ENCODE data around the gene STK32C.

STK32C gene

GRCh38 chr10:132305654-132306342 lies 2.0 kb downstream of the STK32C start:
- Histone ChIP-seq H3K36me3 (ENCODE audit: insufficient read depth, low read length) (no peaks in the 10 kb centered on the region), H3K9me3 (ENCODE audit: low read length) (no peaks in the 10 kb centered on the region), H3K4me3 (ENCODE audit: low read depth in 1 of 2, low read length in 2 of 2) (no peak overlapping the region), H3K9ac (ENCODE audit: low read length) (no peak overlapping the region), H3K27ac (ENCODE audit: low read depth, low read length) (no peak overlapping the region), H3K27me3 (ENCODE audit: control insufficient read depth in 1 of 2, insufficient read depth in 2 of 2, low read length in 2 of 2) (peaks cover 0 to 6% of the 10 kb centered on the region in 2 donors), H3K4me1 (ENCODE audit: insufficient read depth, low read length) (peaks cover 4% of the 10 kb centered on the region)

- Histone ChIP-seq H3K27ac (ENCODE audit: low read depth, low read length) (no peak overlapping the region), H3K9me3 (ENCODE audit: low read length) (no peaks in the 10 kb centered on the region), H3K9ac (ENCODE audit: low read length) (no peak overlapping the region), H3K4me3 (ENCODE audit: low read depth in 1 of 2, low read length in 2 of 2) (no peak overlapping the region), H3K4me1 (ENCODE audit: insufficient read depth, low read length) (peaks cover 4% of the 10 kb centered on the region), H3K36me3 (ENCODE audit: insufficient read depth, low read length) (no peaks in the 10 kb centered on the region), H3K27me3 (ENCODE audit: control insufficient read depth in 1 of 2, insufficient read depth in 2 of 2, low read length in 2 of 2) (peaks cover 0 to 6% of the 10 kb centered on the region in 2 donors)
Observed at GRCh38 chr10:132304756-132305509, 2.8 kb downstream of the STK32C start.

- Histone ChIP-seq H3K4me1 (ENCODE audit: insufficient read depth, low read length) (peaks cover 4% of the 10 kb centered on the region), H3K9me3 (ENCODE audit: low read length) (no peaks in the 10 kb centered on the region), H3K9ac (ENCODE audit: low read length) (no peak overlapping the region), H3K27ac (ENCODE audit: low read depth, low read length) (no peak overlapping the region), H3K27me3 (ENCODE audit: control insufficient read depth in 1 of 2, insufficient read depth in 2 of 2, low read length in 2 of 2) (peaks cover 0 to 6% of the 10 kb centered on the region in 2 donors), H3K36me3 (ENCODE audit: insufficient read depth, low read length) (no peaks in the 10 kb centered on the region), H3K4me3 (ENCODE audit: low read depth in 1 of 2, low read length in 2 of 2) (no peak overlapping the region)
Observed at GRCh38 chr10:132303361-132304115, 4.2 kb downstream of the STK32C start.

- H3K4me1 ChIP-seq (ENCODE audit: insufficient read depth, low read length), result peaks cover 4% of the 10 kb centered on the region
- H3K27ac ChIP-seq (ENCODE audit: low read depth, low read length), result no peak overlapping the region
- peaks cover 0 to 6% of the 10 kb centered on the region in 2 donors for H3K27me3 ChIP-seq (ENCODE audit: control insufficient read depth in 1 of 2, insufficient read depth in 2 of 2, low read length in 2 of 2)
- H3K4me3 ChIP-seq (ENCODE audit: low read depth in 1 of 2, low read length in 2 of 2), result no peak overlapping the region
- H3K9me3 ChIP-seq (ENCODE audit: low read length), result no peaks in the 10 kb centered on the region
- H3K9ac ChIP-seq (ENCODE audit: low read length), result no peak overlapping the region
- H3K36me3 ChIP-seq (ENCODE audit: insufficient read depth, low read length), result no peaks in the 10 kb centered on the region
Observed at GRCh38 chr10:132302421-132303310, 5.1 kb downstream of the STK32C start.

GRCh38 chr10:132301371-132302330 lies 6.1 kb downstream of the STK32C start:
- Histone ChIP-seq H3K9ac (ENCODE audit: low read length) (no peak overlapping the region), H3K36me3 (ENCODE audit: insufficient read depth, low read length) (no peaks in the 10 kb centered on the region), H3K27ac (ENCODE audit: low read depth, low read length) (no peak overlapping the region), H3K4me3 (ENCODE audit: low read depth in 1 of 2, low read length in 2 of 2) (no peak overlapping the region), H3K9me3 (ENCODE audit: low read length) (no peaks in the 10 kb centered on the region), H3K4me1 (ENCODE audit: insufficient read depth, low read length) (peaks cover 2% of the 10 kb centered on the region), H3K27me3 (ENCODE audit: control insufficient read depth in 1 of 2, insufficient read depth in 2 of 2, low read length in 2 of 2) (no peaks in the 10 kb centered on the region)

GRCh38 chr10:132300582-132300981 lies 7.2 kb downstream of the STK32C start:
- no peak overlapping the region for H3K9ac ChIP-seq (ENCODE audit: low read length)
- H3K36me3 ChIP-seq (ENCODE audit: insufficient read depth, low read length), result no peaks in the 10 kb centered on the region
- H3K4me1 ChIP-seq (ENCODE audit: insufficient read depth, low read length), result no peaks in the 10 kb centered on the region
- no peaks in the 10 kb centered on the region for H3K9me3 ChIP-seq (ENCODE audit: low read length)
- H3K27me3 ChIP-seq (ENCODE audit: control insufficient read depth in 1 of 2, insufficient read depth in 2 of 2, low read length in 2 of 2), result no peaks in the 10 kb centered on the region
- no peak overlapping the region for H3K4me3 ChIP-seq (ENCODE audit: low read depth in 1 of 2, low read length in 2 of 2)
- H3K27ac ChIP-seq (ENCODE audit: low read depth, low read length), result no peak overlapping the region

- no peaks in the 10 kb centered on the region for H3K36me3 ChIP-seq (ENCODE audit: insufficient read depth, low read length)
- no peaks in the 10 kb centered on the region for H3K9me3 ChIP-seq (ENCODE audit: low read length)
- H3K9ac ChIP-seq (ENCODE audit: low read length), result no peak overlapping the region
- no peak overlapping the region for H3K27ac ChIP-seq (ENCODE audit: low read depth, low read length)
- H3K27me3 ChIP-seq (ENCODE audit: control insufficient read depth in 1 of 2, insufficient read depth in 2 of 2, low read length in 2 of 2), result no peaks in the 10 kb centered on the region
- no peak overlapping the region for H3K4me3 ChIP-seq (ENCODE audit: low read depth in 1 of 2, low read length in 2 of 2)
- H3K4me1 ChIP-seq (ENCODE audit: insufficient read depth, low read length), result no peaks in the 10 kb centered on the region
Observed at GRCh38 chr10:132299371-132300336, 8.1 kb downstream of the STK32C start.

GRCh38 chr10:132298038-132298881 lies 9.5 kb downstream of the STK32C start:
- Histone ChIP-seq H3K4me3 (ENCODE audit: low read depth in 1 of 2, low read length in 2 of 2) (no peak overlapping the region), H3K9me3 (ENCODE audit: low read length) (no peaks in the 10 kb centered on the region), H3K27ac (ENCODE audit: low read depth, low read length) (no peak overlapping the region), H3K9ac (ENCODE audit: low read length) (no peak overlapping the region), H3K27me3 (ENCODE audit: control insufficient read depth in 1 of 2, insufficient read depth in 2 of 2, low read length in 2 of 2) (no peaks in the 10 kb centered on the region), H3K4me1 (ENCODE audit: insufficient read depth, low read length) (peaks cover 7% of the 10 kb centered on the region), H3K36me3 (ENCODE audit: insufficient read depth, low read length) (no peaks in the 10 kb centered on the region)

- Histone ChIP-seq H3K4me3 (ENCODE audit: low read depth in 1 of 2, low read length in 2 of 2) (no peak overlapping the region), H3K27ac (ENCODE audit: low read depth, low read length) (no peak overlapping the region), H3K9ac (ENCODE audit: low read length) (no peak overlapping the region), H3K4me1 (ENCODE audit: insufficient read depth, low read length) (peaks cover 13% of the 10 kb centered on the region), H3K36me3 (ENCODE audit: insufficient read depth, low read length) (no peaks in the 10 kb centered on the region), H3K9me3 (ENCODE audit: low read length) (no peaks in the 10 kb centered on the region), H3K27me3 (ENCODE audit: control insufficient read depth in 1 of 2, insufficient read depth in 2 of 2, low read length in 2 of 2) (no peaks in the 10 kb centered on the region)
Observed at GRCh38 chr10:132297526-132297925, 10.2 kb downstream of the STK32C start.
